Measurements from ENCODE around the gene VMP1.
A peak's percentile ranks its signal among the peaks of the same experiment; 100 is the strongest.

Gene VMP1

GRCh38 chr17:59684967-59685366 is 22.5 kb upstream of the VMP1 start:
- Histone ChIP-seq H3K36me3 (peaks cover 90% of the 10 kb centered on the region), H3K27me3 (no peaks in the 10 kb centered on the region), H3K4me3 (ENCODE audit: low read depth in 1 of 2, low read length in 1 of 2) (no peak overlapping the region), H3K4me1 (ENCODE audit: control insufficient read depth in 1 of 2, insufficient read depth in 1 of 2, low read depth in 1 of 2, low read length in 1 of 2) (no peaks in the 10 kb centered on the region), H3K9me3 (no peaks in the 10 kb centered on the region), H3K27ac (peak overlapping the region; percentile 41)
- no peak for TF ChIP-seq CTCF (IDR thresholded peaks at IDR 0.05)

- Histone ChIP-seq H3K9me3 (no peaks in the 10 kb centered on the region), H3K27me3 (no peaks in the 10 kb centered on the region), H3K4me1 (ENCODE audit: control insufficient read depth in 1 of 2, insufficient read depth in 1 of 2, low read depth in 1 of 2, low read length in 1 of 2) (no peaks in the 10 kb centered on the region), H3K4me3 (ENCODE audit: low read depth in 1 of 2, low read length in 1 of 2) (no peak overlapping the region), H3K27ac (peak overlapping the region; percentile 43), H3K36me3 (peaks cover 90% of the 10 kb centered on the region)
- TF ChIP-seq CTCF (IDR thresholded peaks at IDR 0.05): no peak
Measured at GRCh38 chr17:59688008-59688407, 19.4 kb upstream of the VMP1 start.

- no peaks in the 10 kb centered on the region for H3K27me3 ChIP-seq
- H3K27ac ChIP-seq: peak overlapping the region; percentile 43
- H3K9me3 ChIP-seq: no peaks in the 10 kb centered on the region
- peaks cover 90% of the 10 kb centered on the region for H3K36me3 ChIP-seq
- TF ChIP-seq CTCF (IDR thresholded peaks at IDR 0.05): no peak
- H3K4me3 ChIP-seq (ENCODE audit: low read depth in 1 of 2, low read length in 1 of 2): no peak overlapping the region
- no peaks in the 10 kb centered on the region for H3K4me1 ChIP-seq (ENCODE audit: control insufficient read depth in 1 of 2, insufficient read depth in 1 of 2, low read depth in 1 of 2, low read length in 1 of 2)
Measured at GRCh38 chr17:59688496-59688895, 19.0 kb upstream of the VMP1 start.

- no peak overlapping the region for H3K4me3 ChIP-seq (ENCODE audit: low read depth in 1 of 2, low read length in 1 of 2)
- peaks cover 11 to 12% of the 10 kb centered on the region in 2 experiments for H3K4me1 ChIP-seq (ENCODE audit: control insufficient read depth in 1 of 2, insufficient read depth in 1 of 2, low read depth in 1 of 2, low read length in 1 of 2)
- peaks cover 89% of the 10 kb centered on the region for H3K36me3 ChIP-seq
- H3K9me3 ChIP-seq: no peaks in the 10 kb centered on the region
- TF ChIP-seq CTCF (IDR thresholded peaks at IDR 0.05): no peak
- H3K27ac ChIP-seq: peak overlapping the region; percentile 58
- no peaks in the 10 kb centered on the region for H3K27me3 ChIP-seq
Measured at GRCh38 chr17:59693582-59693981, 13.9 kb upstream of the VMP1 start.

- Histone ChIP-seq H3K4me1 (ENCODE audit: control insufficient read depth in 1 of 2, insufficient read depth in 1 of 2, low read depth in 1 of 2, low read length in 1 of 2) (peaks cover 11 to 12% of the 10 kb centered on the region in 2 experiments), H3K36me3 (peaks cover 94% of the 10 kb centered on the region), H3K27me3 (no peaks in the 10 kb centered on the region), H3K27ac (peak overlapping the region; percentile 58), H3K9me3 (no peaks in the 10 kb centered on the region), H3K4me3 (ENCODE audit: low read depth in 1 of 2, low read length in 1 of 2) (no peak overlapping the region)
- no peak for TF ChIP-seq CTCF (IDR thresholded peaks at IDR 0.05)
Measured at GRCh38 chr17:59694344-59694743, 13.1 kb upstream of the VMP1 start.
